ENCODE measurements around the gene GIGYF2. TPM values are rescaled to one million over a fixed set of nuclear protein-coding genes. Genes with fewer than 3 reads are reported as not detected.

The GIGYF2 gene
- polyA plus RNA-seq, 1 of the 3 experiments (the other 2 are of a cell fraction) = 12.8 TPM

GRCh38 chr2:232767866-232768265 is 70.7 kb downstream of the GIGYF2 start (continued):
- TF ChIP-seq, protein P1, sequence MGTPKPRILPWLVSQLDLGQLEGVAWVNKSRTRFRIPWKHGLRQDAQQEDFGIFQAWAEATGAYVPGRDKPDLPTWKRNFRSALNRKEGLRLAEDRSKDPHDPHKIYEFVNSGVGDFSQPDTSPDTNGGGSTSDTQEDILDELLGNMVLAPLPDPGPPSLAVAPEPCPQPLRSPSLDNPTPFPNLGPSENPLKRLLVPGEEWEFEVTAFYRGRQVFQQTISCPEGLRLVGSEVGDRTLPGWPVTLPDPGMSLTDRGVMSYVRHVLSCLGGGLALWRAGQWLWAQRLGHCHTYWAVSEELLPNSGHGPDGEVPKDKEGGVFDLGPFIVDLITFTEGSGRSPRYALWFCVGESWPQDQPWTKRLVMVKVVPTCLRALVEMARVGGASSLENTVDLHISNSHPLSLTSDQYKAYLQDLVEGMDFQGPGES (IDR thresholded peaks at IDR 0.05; ENCODE audit: low read depth, low read length) = no peak
- TF ChIP-seq EZH2phosphoT487 (IDR thresholded peaks at IDR 0.05; ENCODE audit: borderline replicate concordance, low read depth) (no peak), FOSL2 (IDR thresholded peaks at IDR 0.05; ENCODE audit: borderline replicate concordance, low read depth) (no peak)

GRCh38 chr2:232770207-232770606 is 73.1 kb downstream of the GIGYF2 start:
- Histone ChIP-seq H3K36me3 (replicated peaks in 1 of 2; ENCODE audit: control insufficient read depth in 1 of 2, insufficient read depth in 2 of 2, low read length in 1 of 2) (peaks cover 46 to 65% of the 10 kb centered on the region in 2 experiments), H3K27me3 (ENCODE audit: insufficient read depth) (no peaks in the 10 kb centered on the region), H3F3A (replicated peaks; ENCODE audit: insufficient read depth) (no peaks in the 10 kb centered on the region), H4K20me1 (ENCODE audit: insufficient read depth) (no peaks in the 10 kb centered on the region), H2AFZ (ENCODE audit: low read depth) (no peak overlapping the region), H3K9ac (no peak overlapping the region), H3K79me2 (ENCODE audit: insufficient read depth) (no peaks in the 10 kb centered on the region), H3K4me1 (ENCODE audit: control insufficient read depth in 1 of 2, insufficient read depth in 2 of 2, low read depth in 1 of 2, low read length in 1 of 2) (peaks cover 0 to 5% of the 10 kb centered on the region in 2 experiments; a peak in 1 of 4 replicates), H3K9me2 (no peaks in the 10 kb centered on the region), H3K4me3 (ENCODE audit: low read depth in 2 of 2, low read length in 1 of 2) (no peak overlapping the region), H3K4me2 (no peak overlapping the region), H3K27ac (ENCODE audit: low read depth in 2 of 2, low read length in 1 of 2) (no peak overlapping the region), H3K9me3 (no peaks in the 10 kb centered on the region)
- no peak for TF ChIP-seq JUND (IDR thresholded peaks at IDR 0.05)
- no peak for TF ChIP-seq TEAD4 (IDR thresholded peaks at IDR 0.05; ENCODE audit: borderline replicate concordance, insufficient read depth)
- no peak for TF ChIP-seq POLR2AphosphoS5 (IDR thresholded peaks at IDR 0.05; ENCODE audit: low read depth, low read length)
- TF ChIP-seq CHD2 (IDR thresholded peaks at IDR 0.05; ENCODE audit: low read length, partially characterized antibody) = no peak
- no peak for TF ChIP-seq YY1 (IDR thresholded peaks at IDR 0.05; ENCODE audit: low read depth)
- no peak for TF ChIP-seq RXRA (IDR thresholded peaks at IDR 0.05; ENCODE audit: borderline replicate concordance, low read depth)
- TF ChIP-seq, protein P2, sequence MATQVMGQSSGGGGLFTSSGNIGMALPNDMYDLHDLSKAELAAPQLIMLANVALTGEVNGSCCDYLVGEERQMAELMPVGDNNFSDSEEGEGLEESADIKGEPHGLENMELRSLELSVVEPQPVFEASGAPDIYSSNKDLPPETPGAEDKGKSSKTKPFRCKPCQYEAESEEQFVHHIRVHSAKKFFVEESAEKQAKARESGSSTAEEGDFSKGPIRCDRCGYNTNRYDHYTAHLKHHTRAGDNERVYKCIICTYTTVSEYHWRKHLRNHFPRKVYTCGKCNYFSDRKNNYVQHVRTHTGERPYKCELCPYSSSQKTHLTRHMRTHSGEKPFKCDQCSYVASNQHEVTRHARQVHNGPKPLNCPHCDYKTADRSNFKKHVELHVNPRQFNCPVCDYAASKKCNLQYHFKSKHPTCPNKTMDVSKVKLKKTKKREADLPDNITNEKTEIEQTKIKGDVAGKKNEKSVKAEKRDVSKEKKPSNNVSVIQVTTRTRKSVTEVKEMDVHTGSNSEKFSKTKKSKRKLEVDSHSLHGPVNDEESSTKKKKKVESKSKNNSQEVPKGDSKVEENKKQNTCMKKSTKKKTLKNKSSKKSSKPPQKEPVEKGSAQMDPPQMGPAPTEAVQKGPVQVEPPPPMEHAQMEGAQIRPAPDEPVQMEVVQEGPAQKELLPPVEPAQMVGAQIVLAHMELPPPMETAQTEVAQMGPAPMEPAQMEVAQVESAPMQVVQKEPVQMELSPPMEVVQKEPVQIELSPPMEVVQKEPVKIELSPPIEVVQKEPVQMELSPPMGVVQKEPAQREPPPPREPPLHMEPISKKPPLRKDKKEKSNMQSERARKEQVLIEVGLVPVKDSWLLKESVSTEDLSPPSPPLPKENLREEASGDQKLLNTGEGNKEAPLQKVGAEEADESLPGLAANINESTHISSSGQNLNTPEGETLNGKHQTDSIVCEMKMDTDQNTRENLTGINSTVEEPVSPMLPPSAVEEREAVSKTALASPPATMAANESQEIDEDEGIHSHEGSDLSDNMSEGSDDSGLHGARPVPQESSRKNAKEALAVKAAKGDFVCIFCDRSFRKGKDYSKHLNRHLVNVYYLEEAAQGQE (IDR thresholded peaks at IDR 0.05; ENCODE audit: low read depth, low read length) = no peak
- TF ChIP-seq ELF1 (IDR thresholded peaks at IDR 0.05) = no peak
- TF ChIP-seq TAF1 (IDR thresholded peaks at IDR 0.05; ENCODE audit: borderline replicate concordance, low read depth, low read length) = no peak
- TF ChIP-seq EZH2phosphoT487 (IDR thresholded peaks at IDR 0.05; ENCODE audit: borderline replicate concordance, low read depth) = no peak
- DNase-seq = no peak
- ChIA-PET CTCF (interaction anchor here (1.3 kb wide), 1 partner anchor 258 kb away, joined by 3 read pairs; no protein-coding TSS in a partner anchor), POLR2A (no interaction called here)
